ENCODE results near the gene KIAA1328. TPM values are rescaled to one million over a fixed set of nuclear protein-coding genes. Genes with fewer than 3 reads are reported as not detected.
A peak's percentile ranks its signal among the peaks of the same experiment; 100 is the strongest.

KIAA1328 gene
- total RNA-seq, 4 donors from 2014 or later: 2.3 to 18.7 (median 5.8) TPM

DNA sequence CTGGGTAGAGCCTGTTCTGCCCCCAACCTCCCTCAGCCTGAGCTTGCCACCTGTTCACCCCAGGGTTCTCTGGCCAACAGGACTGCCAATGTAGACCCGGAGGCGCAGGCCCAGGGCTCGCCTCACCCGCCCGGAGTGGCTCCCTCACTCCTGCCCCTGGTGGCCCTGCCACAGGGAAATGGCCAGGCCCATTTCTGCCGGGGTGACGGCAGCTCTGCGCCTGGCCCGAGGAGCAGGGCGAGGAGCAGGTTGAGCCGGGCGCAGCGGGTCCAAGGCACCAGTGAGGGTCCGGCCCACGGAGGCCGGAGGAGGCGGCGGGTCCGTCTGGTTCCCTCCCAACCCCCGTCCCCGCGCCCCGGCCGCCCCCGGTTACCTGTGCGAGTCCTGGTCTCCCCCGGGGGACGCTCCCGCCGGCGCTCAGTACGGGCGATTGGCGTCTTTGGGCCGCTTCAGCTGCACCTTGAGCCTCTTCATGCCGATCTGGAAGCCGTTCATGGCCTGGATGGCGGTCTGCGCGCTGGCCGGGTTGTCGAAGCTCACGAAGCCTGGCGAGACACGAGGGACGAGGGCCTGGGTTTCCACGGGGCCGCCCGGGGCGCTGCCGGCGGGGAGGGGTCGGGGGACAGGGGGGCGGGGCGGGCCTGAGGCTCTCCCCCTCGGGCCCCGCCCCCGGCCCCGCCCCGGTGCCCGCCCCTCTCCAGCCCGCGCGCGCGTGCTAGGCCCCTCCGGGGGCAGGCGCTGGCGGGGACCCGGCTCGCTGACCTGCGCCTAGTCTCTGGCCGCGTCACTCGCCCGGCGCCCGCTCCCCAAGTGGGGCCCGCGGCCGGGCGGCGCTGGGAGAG lies 424.7 kb downstream of the KIAA1328 start:
- intact Hi-C loops (cut with DNase I): no loop called here
- H3K27me3 ChIP-seq: peaks cover 0 to 100% (median 0%) of the 10 kb centered on the region in 4 donors
- WGBS, 2 donors: 30% methylated on average over 4 of the region's 83 CpGs; no CpG with 5 or more reads in 1 of the 2 donors
- no peak for DNase-seq
- H3K4me3 ChIP-seq: peak overlapping the region; percentile 19 to 65 (median 38)
- no peaks in the 10 kb centered on the region for H3K36me3 ChIP-seq
- H3K9me3 ChIP-seq: no peaks in the 10 kb centered on the region
- no peak for TF ChIP-seq POLR2A (IDR thresholded peaks at IDR 0.05)
- TF ChIP-seq, protein P1, sequence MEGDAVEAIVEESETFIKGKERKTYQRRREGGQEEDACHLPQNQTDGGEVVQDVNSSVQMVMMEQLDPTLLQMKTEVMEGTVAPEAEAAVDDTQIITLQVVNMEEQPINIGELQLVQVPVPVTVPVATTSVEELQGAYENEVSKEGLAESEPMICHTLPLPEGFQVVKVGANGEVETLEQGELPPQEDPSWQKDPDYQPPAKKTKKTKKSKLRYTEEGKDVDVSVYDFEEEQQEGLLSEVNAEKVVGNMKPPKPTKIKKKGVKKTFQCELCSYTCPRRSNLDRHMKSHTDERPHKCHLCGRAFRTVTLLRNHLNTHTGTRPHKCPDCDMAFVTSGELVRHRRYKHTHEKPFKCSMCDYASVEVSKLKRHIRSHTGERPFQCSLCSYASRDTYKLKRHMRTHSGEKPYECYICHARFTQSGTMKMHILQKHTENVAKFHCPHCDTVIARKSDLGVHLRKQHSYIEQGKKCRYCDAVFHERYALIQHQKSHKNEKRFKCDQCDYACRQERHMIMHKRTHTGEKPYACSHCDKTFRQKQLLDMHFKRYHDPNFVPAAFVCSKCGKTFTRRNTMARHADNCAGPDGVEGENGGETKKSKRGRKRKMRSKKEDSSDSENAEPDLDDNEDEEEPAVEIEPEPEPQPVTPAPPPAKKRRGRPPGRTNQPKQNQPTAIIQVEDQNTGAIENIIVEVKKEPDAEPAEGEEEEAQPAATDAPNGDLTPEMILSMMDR (IDR thresholded peaks at IDR 0.05): no peak
- H3K27ac ChIP-seq: no peak overlapping the region
- H3K4me1 ChIP-seq: peaks cover 0 to 17% (median 0%) of the 10 kb centered on the region in 3 donors

DNA sequence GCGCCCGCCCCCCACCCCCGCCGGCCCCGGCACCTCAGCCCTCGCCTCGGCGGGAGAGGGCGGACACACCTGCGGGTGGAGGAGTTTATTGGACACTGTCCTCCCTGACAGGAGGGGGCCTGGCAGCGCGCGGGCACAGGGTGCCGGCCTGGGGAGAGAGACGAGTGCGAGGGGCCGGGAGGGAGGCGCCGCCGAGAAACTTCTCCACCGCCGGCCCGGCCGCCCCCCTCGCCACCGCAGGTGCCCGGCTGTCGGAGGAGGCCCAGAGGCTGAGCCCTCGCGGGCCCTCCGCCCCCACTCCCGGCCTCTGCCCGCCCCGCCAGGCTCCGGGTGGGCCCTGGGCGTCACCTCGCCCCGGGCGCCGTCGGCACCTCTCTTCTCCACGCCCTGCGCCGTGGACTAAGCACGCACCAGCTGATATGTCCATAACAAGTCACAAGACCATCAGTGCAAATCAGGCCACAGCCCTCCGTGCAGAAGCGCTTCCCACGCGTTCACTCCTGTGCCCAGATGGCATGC lies 425.4 kb downstream of the KIAA1328 start:
- peaks cover 0 to 100% (median 0%) of the 10 kb centered on the region in 4 donors for H3K27me3 ChIP-seq
- no peak for DNase-seq
- TF ChIP-seq, protein P1 (IDR thresholded peaks at IDR 0.05): no peak
- TF ChIP-seq POLR2A (IDR thresholded peaks at IDR 0.05): no peak
- H3K27ac ChIP-seq: no peak overlapping the region
- H3K4me1 ChIP-seq: peaks cover 0 to 17% (median 0%) of the 10 kb centered on the region in 3 donors
- H3K4me3 ChIP-seq: peak overlapping the region; percentile 19 to 65 (median 38)
- 29 to 40% methylated on average over 3 to 5 of the region's 49 CpGs for WGBS, 2 donors
- no peaks in the 10 kb centered on the region for H3K9me3 ChIP-seq
- intact Hi-C loops (cut with DNase I): no loop called here
- no peaks in the 10 kb centered on the region for H3K36me3 ChIP-seq

DNA sequence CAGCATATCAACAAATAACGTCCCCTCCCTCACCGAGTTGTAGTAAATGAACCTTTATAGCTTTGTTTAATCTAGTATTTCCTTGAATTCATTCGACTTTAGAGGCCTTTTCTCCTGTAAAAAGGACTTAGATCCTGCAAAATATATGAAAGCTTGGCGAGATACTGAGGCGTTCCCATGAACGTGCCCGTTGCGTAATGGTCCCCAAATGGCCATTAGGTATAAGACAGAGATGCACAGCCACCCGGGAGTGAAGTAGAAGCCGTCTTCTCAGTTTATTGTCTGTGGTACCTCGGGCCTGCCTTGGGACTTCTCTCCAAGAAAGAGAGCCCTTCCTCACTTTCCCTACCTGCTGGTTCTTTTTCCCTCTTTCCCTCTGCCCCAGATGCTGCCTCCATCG lies 426.0 kb downstream of the KIAA1328 start:
- intact Hi-C loops (cut with DNase I): no loop called here
- Histone ChIP-seq H3K27me3 (peaks cover 0 to 100% (median 0%) of the 10 kb centered on the region in 4 donors), H3K36me3 (no peaks in the 10 kb centered on the region), H3K9me3 (no peaks in the 10 kb centered on the region), H3K4me3 (no peak overlapping the region), H3K4me1 (peaks cover 0 to 17% (median 0%) of the 10 kb centered on the region in 3 donors), H3K27ac (no peak overlapping the region)
- DNase-seq: no peak
- TF ChIP-seq, protein P1 (IDR thresholded peaks at IDR 0.05): no peak
- 71 to 72% methylated on average over 12 of the region's 12 CpGs for WGBS, 2 donors

DNA sequence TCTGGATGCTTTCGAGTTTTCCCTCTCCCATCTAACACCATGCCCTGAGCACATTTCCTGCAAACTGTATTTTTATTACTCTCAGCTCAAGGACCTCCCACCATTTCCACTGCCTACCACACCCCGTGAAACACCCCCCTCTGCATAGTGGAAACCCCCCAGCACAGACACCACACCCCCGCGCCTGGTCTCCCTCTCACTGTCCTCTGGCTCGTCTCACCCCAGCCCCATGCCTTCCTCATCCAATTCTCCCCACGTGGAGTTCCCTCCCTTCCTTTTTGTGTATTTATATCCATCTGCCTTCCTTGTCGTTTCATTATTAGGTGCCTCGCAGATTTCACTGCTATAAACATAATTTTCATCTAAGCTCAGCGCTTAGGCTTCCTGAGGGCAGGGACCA lies 429.2 kb downstream of the KIAA1328 start:
- DNase-seq: no peak
- intact Hi-C loops (cut with DNase I): no loop called here
- Histone ChIP-seq H3K27me3 (peaks cover 0 to 100% (median 0%) of the 10 kb centered on the region in 4 donors), H3K9me3 (no peaks in the 10 kb centered on the region), H3K36me3 (no peaks in the 10 kb centered on the region), H3K4me3 (no peak overlapping the region), H3K4me1 (peaks cover 0 to 17% (median 0%) of the 10 kb centered on the region in 3 donors), H3K27ac (no peak overlapping the region)
- TF ChIP-seq, protein P1 (IDR thresholded peaks at IDR 0.05): no peak
- no peak for TF ChIP-seq POLR2A (IDR thresholded peaks at IDR 0.05)
- WGBS, 2 donors: 32 to 40% methylated on average over 8 to 9 of the region's 9 CpGs

DNA sequence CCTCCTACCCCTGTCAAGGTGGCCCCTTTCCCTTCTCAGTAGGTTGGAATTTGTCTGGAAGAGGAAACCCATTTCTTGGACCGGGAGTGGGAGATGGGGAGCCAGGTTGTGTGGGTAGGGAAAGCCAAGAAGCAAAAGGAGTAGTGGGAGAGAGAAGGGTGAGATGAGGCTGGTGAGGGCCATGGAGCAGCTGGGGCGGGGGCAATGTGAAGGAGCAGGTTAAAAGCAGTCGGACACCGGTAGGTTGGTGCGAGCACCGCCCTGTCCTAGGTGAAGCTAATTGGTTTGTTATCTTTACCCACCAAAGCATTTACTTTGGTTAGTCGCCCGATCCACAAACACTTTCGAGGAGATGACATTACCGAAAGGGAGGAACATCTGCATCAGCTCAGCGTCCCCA lies 429.9 kb downstream of the KIAA1328 start:
- H3K4me1 ChIP-seq: peaks cover 0 to 10% (median 0%) of the 10 kb centered on the region in 3 donors
- no peak overlapping the region for H3K4me3 ChIP-seq
- TF ChIP-seq, protein P1 (IDR thresholded peaks at IDR 0.05): no peak
- TF ChIP-seq POLR2A (IDR thresholded peaks at IDR 0.05): no peak
- peaks cover 0 to 100% (median 0%) of the 10 kb centered on the region in 4 donors for H3K27me3 ChIP-seq
- H3K27ac ChIP-seq: no peak overlapping the region
- intact Hi-C loops (cut with DNase I): no loop called here
- no peaks in the 10 kb centered on the region for H3K9me3 ChIP-seq
- WGBS, 2 donors: 41 to 63% methylated on average over 6 to 10 of the region's 11 CpGs
- no peaks in the 10 kb centered on the region for H3K36me3 ChIP-seq
- DNase-seq: no peak

Data from esophagus squamous epithelium (tissue), 5 donors.